GM12875 (cell line): Measurements from ENCODE around the gene KRTAP4-4.

Experiments
- H3K4me3 ChIP-seq: one replicate; pipeline ENCODE4 v1.5.1; 2011; ENCODE audit warnings: low read depth, low read length, control low read depth
- CTCF ChIP-seq: IDR thresholded peaks from 2 replicates; pipeline ENCODE4 v1.5.1; 2011; ENCODE audit warnings: low read depth, mild to moderate bottlenecking, control low read depth, inconsistent platforms, low read length, moderate library complexity, borderline replicate concordance; ENCODE audit not compliant: insufficient read depth

Gene KRTAP4-4

DNA sequence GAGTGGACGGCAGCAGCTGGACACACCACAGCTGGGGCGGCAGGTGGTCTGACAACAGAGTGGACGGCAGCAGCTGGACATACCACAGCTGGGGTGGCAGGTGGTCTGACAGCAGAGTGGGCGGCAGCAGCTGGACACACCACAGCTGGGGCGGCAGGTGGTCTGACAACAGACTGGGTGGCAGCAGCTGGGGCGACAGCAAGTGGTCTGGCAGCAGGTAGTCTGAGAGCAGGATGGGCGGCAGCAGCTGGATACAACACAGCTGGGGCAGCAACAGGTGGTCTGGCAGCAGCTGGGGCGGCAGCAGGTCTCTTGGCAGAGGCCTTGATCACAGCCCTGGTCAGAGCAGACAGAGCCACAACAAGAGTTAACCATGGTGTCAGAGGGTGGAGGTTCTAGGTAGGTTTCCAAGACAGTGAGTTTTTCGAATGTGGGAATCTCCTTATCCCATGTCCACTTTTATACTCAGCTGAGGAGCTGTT, 24.0 kb upstream of the KRTAP4-4 start, which contains the start of gene KRTAP4-1:
Gene KRTAP4-1, minus strand, starts transcription at position 432 of the 482 bp plus-strand sequence. Its CDS starts 57 bp downstream, at position 375.
- H3K4me3 ChIP-seq = no peak within 1 kb of the TSS
- no peak for TF ChIP-seq CTCF

DNA sequence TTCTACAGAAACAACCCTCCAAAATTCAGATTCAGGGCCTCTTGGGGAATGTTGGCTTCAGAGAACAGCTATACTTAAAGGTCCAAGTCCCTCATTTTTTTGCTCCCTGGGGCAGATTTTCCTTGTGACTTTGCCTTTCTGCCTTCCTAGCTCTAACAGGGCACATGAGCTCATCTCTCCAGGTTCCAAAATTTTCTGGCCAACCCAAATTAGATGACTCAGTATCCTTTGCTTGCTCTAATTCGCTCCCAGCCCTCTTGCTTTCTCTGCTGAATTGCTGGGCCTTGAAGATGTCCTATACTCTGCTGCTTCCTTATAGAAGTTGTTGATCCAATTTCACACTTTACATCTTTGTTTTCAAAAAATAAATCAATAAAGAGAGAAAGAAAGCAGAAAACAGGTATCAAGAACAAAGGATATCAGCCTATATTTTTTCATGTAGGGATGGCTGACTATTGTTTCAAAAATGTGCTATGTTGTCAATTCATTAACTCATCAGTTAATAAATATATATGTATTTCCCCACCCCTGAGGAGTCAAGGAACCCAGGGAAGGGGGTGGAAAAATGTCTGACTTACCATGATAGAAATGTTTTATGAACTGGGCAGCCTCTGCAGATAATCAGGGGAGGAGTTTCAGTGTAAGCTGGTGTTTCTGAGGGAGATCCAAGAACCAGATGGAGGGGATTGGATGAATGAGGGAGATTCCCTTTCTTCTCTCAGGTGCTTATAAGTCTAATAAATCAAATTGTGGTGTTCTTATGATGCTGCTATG, 18.5 kb upstream of the KRTAP4-4 start:
- no peak overlapping the region for H3K4me3 ChIP-seq
- TF ChIP-seq CTCF = no peak

DNA sequence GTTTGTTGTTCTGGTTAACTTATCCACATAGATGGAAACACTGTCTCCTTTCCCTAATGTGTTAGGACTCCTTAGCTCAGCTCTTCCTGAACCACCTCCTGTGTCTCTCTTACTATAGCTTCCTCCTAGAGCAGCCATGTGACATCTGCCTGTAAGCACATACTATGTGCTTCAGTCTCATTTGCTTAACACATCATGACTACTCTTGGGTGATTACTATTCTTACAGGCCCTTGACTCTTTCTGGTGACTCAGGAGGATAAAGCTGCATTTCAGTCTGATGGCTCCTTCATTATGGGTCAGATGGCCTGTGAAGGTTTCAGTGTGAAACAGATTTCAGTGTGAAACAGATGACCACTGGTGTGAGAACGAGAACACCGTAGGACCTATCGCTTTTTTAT, 17.8 kb upstream of the KRTAP4-4 start:
- TF ChIP-seq CTCF = no peak
- no peak overlapping the region for H3K4me3 ChIP-seq

- H3K4me3 ChIP-seq = no peak within 1 kb of the TSS
- TF ChIP-seq CTCF = no peak
Measured at GRCh38 chr17:41177727-41178271, 17.3 kb upstream of the KRTAP4-4 start, which contains the start of gene KRTAP4-2. Gene KRTAP4-2, minus strand, starts transcription at chr17:41178221. Its CDS starts 57 bp downstream, at chr17:41178164.

DNA sequence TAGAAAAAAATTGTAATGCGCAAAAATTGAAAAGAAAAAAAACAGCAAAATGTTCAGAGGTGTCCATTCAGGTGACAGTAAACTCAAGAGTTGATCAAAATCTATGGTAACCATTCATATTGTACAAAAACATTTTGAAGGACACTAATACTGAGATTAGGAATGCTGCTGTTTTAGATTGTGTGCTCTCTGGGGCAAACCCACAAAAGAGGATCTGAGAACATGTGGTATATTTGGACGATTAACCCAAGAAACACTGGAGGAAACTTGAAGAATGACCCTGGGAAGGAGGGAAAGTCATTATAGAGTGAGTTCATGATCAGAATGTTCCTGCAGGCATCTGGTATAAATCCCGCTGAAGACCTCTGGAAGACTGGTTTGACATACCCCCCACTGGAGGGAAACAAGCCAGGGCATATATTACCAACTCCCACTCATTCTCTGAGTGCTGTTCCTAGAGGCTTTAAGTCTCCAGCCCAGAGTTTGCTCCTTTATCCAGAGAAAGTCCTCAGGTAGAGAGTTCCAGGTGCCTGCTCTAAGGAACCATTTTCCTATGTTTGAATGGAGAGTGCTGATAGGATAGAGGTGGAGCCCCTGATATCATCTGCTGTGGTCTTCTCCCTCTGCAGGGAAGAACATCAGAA, 16.3 kb upstream of the KRTAP4-4 start:
- no peak overlapping the region for H3K4me3 ChIP-seq
- no peak for TF ChIP-seq CTCF

- H3K4me3 ChIP-seq = no peak overlapping the region
- no peak for TF ChIP-seq CTCF
Measured at GRCh38 chr17:41171886-41172285, 11.3 kb upstream of the KRTAP4-4 start.
